Hematopoietic multipotent progenitor cell (in vitro differentiated cells): ENCODE data around the gene DSTYK. TPM values are rescaled to one million over a fixed set of nuclear protein-coding genes. Genes with fewer than 3 reads are reported as not detected.

Source experiments
- DNase-seq, 3 donors: peaks; one replicate each; pipeline ENCODE4 v3.0.0-alpha.2; 2011 to 2015; ENCODE audit warnings: low read depth in 2 of 3, low spot score in 2 of 3
- total RNA-seq: library from RNA; depleted of rRNA; stranded (reverse); fragments of >200 nt; gene quantifications from one replicate; pipeline ENCODE4 v1.2.3, GENCODE V29; 2012

The DSTYK gene
- total RNA-seq, 1 donor, result 10.5 TPM

- DNase-seq, result no peak
Observed at GRCh38 chr1:205225901-205226765, 14.6 kb upstream of the DSTYK start.

- DNase-seq, result no peak
Observed at GRCh38 chr1:205224736-205225135, 13.2 kb upstream of the DSTYK start.

GRCh38 chr1:205220421-205220820 is 8.9 kb upstream of the DSTYK start:
- no peak for DNase-seq

GRCh38 chr1:205217418-205217817 is 5.9 kb upstream of the DSTYK start:
- DNase-seq, result no peak

GRCh38 chr1:205216588-205216987 is 5.1 kb upstream of the DSTYK start:
- no peak for DNase-seq

GRCh38 chr1:205214756-205215155 is 3.3 kb upstream of the DSTYK start:
- DNase-seq, result peak in 1 of 3 donors; percentile 69

GRCh38 chr1:205211839-205212536 is 486 bp upstream of the DSTYK start:
- no peak for DNase-seq

- DNase-seq, result peak in 1 of 3 donors; percentile 21
Observed at GRCh38 chr1:205210756-205211168, 740 bp downstream of the DSTYK start.

GRCh38 chr1:205208811-205209210 is 2.7 kb downstream of the DSTYK start:
- DNase-seq, result no peak

- no peak for DNase-seq
Observed at GRCh38 chr1:205205055-205205454, 6.4 kb downstream of the DSTYK start.

GRCh38 chr1:205204552-205204951 is 7.0 kb downstream of the DSTYK start:
- DNase-seq, result no peak

GRCh38 chr1:205199931-205200299 is 11.6 kb downstream of the DSTYK start:
- no peak for DNase-seq

- no peak for DNase-seq
Observed at GRCh38 chr1:205199090-205199930, 12.2 kb downstream of the DSTYK start.

GRCh38 chr1:205192287-205192686 is 19.2 kb downstream of the DSTYK start:
- no peak for DNase-seq

- no peak for DNase-seq
Observed at GRCh38 chr1:205191622-205192021, 19.9 kb downstream of the DSTYK start.

- no peak for DNase-seq
Observed at GRCh38 chr1:205190845-205191577, 20.5 kb downstream of the DSTYK start.

GRCh38 chr1:205189131-205189530 is 22.4 kb downstream of the DSTYK start:
- DNase-seq, result peak in 1 of 3 donors; percentile 43

GRCh38 chr1:205188596-205188995 is 22.9 kb downstream of the DSTYK start:
- DNase-seq, result no peak

- no peak for DNase-seq
Observed at GRCh38 chr1:205188098-205188497, 23.4 kb downstream of the DSTYK start.

GRCh38 chr1:205187420-205187819 is 24.1 kb downstream of the DSTYK start:
- DNase-seq, result no peak
